ENCODE data around the gene KRT13. TPM values are rescaled to one million over a fixed set of nuclear protein-coding genes. Genes with fewer than 3 reads are reported as not detected.

Gene KRT13
- polyA plus RNA-seq, 1 donor from 2014 or later: not detected

- no peaks in the 10 kb centered on the region for H3K9me3 ChIP-seq (ENCODE audit: low read length)
- H3F3A ChIP-seq (ENCODE audit: insufficient read depth, low read length, poor library complexity, severe bottlenecking): no peaks in the 10 kb centered on the region
- no peaks in the 10 kb centered on the region for H4K20me1 ChIP-seq (ENCODE audit: insufficient read depth)
- H3K9ac ChIP-seq (ENCODE audit: low read length): no peak overlapping the region
- no peaks in the 10 kb centered on the region for H3K9me2 ChIP-seq (ENCODE audit: insufficient read depth, low read length)
- H3K36me3 ChIP-seq (ENCODE audit: insufficient read depth, low read length): no peaks in the 10 kb centered on the region
- no peak overlapping the region for H3K27ac ChIP-seq (ENCODE audit: low read length)
- no peak overlapping the region for H3K4me3 ChIP-seq (ENCODE audit: low read length)
- H3K4me2 ChIP-seq (ENCODE audit: low read length): no peak overlapping the region
- no peaks in the 10 kb centered on the region for H3K79me2 ChIP-seq (replicated peaks; ENCODE audit: insufficient read depth, low read length)
- no peak overlapping the region for H2AFZ ChIP-seq (ENCODE audit: low read depth, low read length)
- H3K27me3 ChIP-seq (ENCODE audit: insufficient read depth, low read depth, low read length): no peaks in the 10 kb centered on the region
- TF ChIP-seq TAF1 (IDR thresholded peaks at IDR 0.05; ENCODE audit: low read depth) (no peak), EP300 (conservative IDR thresholded peaks at IDR 0.05; ENCODE audit: poor library complexity, severe bottlenecking) (no peak), EZH2 (IDR thresholded peaks at IDR 0.05; ENCODE audit: borderline replicate concordance, insufficient read depth, low read length, poor library complexity, severe bottlenecking) (no peak), CTCF (IDR thresholded peaks at IDR 0.05; ENCODE audit: poor library complexity, severe bottlenecking) (no peak), MXI1 (conservative IDR thresholded peaks at IDR 0.05; ENCODE audit: poor library complexity, severe bottlenecking) (no peak)
These were observed 42.0 kb upstream of the KRT13 start for GRCh38 chr17:41547378-41547841.

GRCh38 chr17:41546819-41547218, 41.4 kb upstream of the KRT13 start:
- Histone ChIP-seq H3K4me2 (ENCODE audit: low read length) (no peak overlapping the region), H3K27ac (ENCODE audit: low read length) (no peak overlapping the region), H3F3A (ENCODE audit: insufficient read depth, low read length, poor library complexity, severe bottlenecking) (no peaks in the 10 kb centered on the region), H3K9ac (ENCODE audit: low read length) (no peak overlapping the region), H3K79me2 (replicated peaks; ENCODE audit: insufficient read depth, low read length) (no peaks in the 10 kb centered on the region), H3K9me3 (ENCODE audit: low read length) (no peaks in the 10 kb centered on the region), H3K36me3 (ENCODE audit: insufficient read depth, low read length) (no peaks in the 10 kb centered on the region), H2AFZ (ENCODE audit: low read depth, low read length) (no peak overlapping the region), H3K4me3 (ENCODE audit: low read length) (no peak overlapping the region), H4K20me1 (ENCODE audit: insufficient read depth) (no peaks in the 10 kb centered on the region), H3K9me2 (ENCODE audit: insufficient read depth, low read length) (no peaks in the 10 kb centered on the region), H3K27me3 (ENCODE audit: insufficient read depth, low read depth, low read length) (no peaks in the 10 kb centered on the region)
- TF ChIP-seq EP300 (conservative IDR thresholded peaks at IDR 0.05; ENCODE audit: poor library complexity, severe bottlenecking) (no peak), REST (IDR thresholded peaks at IDR 0.05; ENCODE audit: borderline replicate concordance) (no peak), POLR2AphosphoS5 (IDR thresholded peaks at IDR 0.05) (no peak), TAF1 (IDR thresholded peaks at IDR 0.05; ENCODE audit: low read depth) (no peak), SMC3 (conservative IDR thresholded peaks at IDR 0.05; ENCODE audit: poor library complexity) (no peak), EZH2 (IDR thresholded peaks at IDR 0.05; ENCODE audit: borderline replicate concordance, insufficient read depth, low read length, poor library complexity, severe bottlenecking) (no peak), RAD21 (conservative IDR thresholded peaks at IDR 0.05) (no peak), MXI1 (conservative IDR thresholded peaks at IDR 0.05; ENCODE audit: poor library complexity, severe bottlenecking) (no peak), CTCF (IDR thresholded peaks at IDR 0.05; ENCODE audit: poor library complexity, severe bottlenecking) (no peak)

Data from neural cell (in vitro differentiated cells).